GM21526 (cell line): Measurements from ENCODE around the gene RASSF8.

Experiments
- ATAC-seq: cut with Tn5 transposase; IDR thresholded peaks from one replicate; pipeline ENCODE4 v1.9.1; 2021; ENCODE audit warnings: moderate library complexity; ENCODE audit not compliant: unreplicated experiment, low FRiP score

RASSF8 gene

DNA sequence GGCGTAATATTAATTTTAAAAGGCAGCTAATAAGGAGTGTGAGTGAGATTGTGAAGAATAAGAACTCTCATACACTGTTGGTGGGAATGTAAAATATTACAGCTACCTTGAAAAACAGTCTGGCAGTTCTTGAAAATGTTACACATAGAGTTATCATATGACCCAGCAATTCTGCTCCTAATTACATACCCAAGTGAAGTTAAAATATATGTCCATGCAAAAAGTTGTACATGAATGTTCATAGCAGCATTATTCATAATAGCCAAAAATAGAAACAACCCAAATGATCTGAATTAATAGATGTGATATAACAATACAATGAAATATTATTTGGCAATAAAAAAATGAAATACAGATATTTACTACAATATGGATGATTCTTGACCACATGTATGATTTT lies 68.2 kb downstream of the RASSF8 start:
- ATAC-seq = no peak

DNA sequence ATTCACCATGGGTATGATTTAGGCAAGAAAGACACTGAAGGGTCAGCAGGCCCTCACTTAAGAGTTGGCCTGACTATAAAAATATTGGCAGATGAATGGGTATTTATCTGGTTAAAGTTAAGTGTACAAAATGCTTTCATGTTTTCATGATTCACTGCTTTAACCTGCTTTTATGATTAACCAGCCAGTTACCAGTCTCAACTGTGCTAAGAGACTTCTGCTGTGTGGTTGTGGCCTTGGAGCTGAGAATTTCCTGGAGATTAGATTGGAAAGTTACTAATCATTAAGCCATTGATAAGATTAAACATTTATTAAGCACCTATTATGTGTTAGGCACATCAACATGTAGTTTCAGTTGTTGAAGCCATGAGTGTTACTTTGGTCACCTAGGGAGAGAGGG lies 68.9 kb downstream of the RASSF8 start:
- no peak for ATAC-seq

DNA sequence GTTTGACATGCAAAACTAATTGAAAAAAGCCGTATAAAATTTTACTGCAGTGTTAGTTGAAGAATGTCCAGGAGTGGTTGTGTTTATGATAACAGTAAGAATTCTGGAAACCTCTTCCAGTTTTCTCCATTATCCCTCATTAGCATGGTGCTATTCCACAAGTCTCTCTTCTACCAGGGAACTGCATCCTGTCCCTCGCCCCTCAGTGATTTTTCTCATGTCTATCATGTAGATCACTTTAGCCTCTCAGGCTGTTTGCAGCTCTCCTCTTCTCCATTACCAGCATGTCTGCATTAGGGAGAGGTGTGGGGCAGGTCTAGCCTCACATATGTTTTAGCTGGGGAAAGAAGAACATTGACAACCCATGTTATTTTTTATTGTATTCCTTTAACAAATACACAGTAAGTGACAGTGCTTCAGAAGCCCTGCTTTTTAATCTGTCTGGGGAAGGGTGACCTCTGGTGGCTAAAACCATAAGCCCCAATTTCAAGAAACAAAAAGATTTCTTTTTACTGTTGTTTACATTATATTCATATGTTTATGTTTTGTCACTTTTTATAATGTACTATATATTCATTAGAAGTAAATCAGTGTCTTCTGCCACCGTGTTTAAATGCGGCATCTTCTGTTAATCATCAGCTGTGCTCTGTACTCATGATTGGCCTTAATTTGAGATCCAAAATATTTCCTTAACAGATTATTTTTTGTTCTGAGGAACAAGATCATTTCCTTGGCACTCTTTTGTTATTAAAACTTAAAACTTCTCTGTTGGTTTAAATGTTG lies 70.7 kb downstream of the RASSF8 start:
- ATAC-seq = no peak

DNA sequence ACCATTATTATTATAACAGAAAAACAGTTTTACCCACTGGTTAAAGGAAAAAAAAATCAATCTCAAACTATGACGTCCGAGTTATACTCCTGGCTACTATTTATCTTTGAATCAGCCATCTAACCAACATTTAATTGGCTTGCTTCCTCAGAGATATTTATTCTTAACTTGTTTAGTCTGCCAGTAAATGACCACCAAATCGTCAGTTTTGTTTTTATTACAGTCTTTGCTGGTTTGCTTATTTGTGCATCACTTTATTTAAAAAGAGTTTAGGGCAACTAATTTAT lies 71.2 kb downstream of the RASSF8 start:
- no peak for ATAC-seq

DNA sequence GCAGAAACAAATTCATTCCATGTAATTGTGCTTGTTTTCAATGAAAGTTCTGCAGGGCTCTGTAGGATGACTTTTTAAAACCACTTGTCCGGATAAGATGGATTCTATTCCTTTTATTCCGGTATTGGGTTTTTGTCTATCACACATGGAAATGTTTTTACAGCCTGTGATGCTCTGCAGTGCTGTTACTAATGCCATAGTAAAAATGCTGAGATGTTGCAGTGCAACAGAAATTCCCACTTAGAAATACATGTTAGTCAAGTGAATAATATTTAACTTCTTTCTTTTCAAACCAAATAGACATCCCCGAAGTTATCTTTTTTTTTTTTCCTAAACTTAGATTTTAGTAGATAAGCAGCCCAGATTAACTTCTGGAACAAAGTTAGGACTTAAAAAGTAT lies 71.9 kb downstream of the RASSF8 start:
- no peak for ATAC-seq

DNA sequence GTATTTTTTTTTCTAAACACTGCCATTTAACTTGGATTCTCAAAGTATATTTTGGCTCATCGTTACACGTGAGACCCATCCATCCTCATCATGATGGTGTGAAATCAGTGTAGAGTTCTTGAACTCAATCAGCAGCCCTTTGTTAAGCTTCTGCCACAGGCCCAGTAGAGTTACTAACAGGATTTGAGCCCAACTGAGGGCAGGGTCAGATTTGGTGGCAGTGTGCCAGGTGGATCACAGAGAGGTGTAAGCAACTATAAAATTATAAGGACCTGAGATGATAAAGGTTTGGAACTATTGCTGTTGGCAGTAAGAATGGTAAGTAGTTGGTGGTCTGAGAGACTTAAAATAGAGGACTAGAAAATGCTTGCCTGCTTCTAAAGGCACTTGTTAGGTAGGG lies 72.8 kb downstream of the RASSF8 start:
- ATAC-seq = no peak

DNA sequence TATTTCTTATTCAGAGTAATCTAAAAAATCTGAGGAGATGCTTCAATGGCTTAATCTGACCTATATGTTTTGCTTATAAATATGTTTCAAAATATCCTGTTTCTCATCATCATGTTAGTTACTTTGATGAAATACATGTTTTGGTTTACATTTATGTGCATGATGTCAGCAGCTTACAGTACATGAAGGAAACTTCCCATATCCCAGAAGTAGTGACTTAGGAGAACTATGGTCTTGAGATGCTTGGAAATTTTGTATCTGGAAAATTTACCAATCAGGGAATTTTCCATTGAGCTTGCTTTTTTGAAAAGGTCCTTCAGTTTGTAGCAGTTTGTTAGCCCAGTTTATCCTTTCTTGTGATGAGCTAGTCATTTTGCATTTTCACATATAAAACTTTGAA lies 73.3 kb downstream of the RASSF8 start:
- no peak for ATAC-seq

DNA sequence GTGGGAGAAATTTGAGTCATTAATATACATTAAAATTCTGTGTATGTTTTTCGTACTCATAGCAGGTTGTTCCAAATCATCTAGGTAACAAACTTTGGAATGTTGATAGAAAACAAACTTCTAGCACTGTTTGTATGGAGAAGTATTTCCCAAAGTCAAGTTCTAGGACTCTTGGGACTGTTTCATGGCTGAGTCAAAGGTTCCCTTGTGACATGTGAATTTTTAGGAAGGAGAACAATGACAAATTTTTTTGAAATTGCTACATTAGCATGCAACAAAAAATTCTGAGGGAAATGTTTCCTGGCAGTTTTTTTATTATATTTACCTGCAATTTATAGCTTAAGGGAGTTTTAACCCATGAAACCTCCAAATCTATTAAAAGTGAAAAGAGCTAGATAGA lies 73.8 kb downstream of the RASSF8 start:
- no peak for ATAC-seq

DNA sequence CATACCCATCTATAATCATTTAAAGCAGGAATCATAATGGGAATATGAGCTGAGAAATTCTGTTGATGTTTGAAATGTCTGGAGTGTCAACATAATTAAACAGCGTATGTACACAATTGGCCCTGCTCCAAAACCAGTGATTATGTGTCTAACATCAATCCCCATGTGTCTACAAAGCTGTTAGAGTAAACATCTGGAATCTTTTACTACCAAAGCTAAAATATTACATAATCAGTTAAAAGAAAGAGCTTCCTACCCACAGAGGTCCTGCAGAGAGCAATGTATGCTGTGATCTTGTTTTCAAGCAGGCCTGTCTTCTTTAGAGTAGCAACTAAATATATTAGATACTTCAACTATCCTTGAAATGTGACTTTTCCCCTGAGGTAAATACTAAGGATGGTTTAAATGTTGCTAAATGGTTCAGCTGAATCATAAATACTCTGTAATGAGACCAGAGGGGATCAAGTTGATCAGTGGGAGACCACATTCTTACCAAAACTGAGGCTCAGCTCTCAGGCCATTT lies 74.3 kb downstream of the RASSF8 start:
- ATAC-seq = no peak

DNA sequence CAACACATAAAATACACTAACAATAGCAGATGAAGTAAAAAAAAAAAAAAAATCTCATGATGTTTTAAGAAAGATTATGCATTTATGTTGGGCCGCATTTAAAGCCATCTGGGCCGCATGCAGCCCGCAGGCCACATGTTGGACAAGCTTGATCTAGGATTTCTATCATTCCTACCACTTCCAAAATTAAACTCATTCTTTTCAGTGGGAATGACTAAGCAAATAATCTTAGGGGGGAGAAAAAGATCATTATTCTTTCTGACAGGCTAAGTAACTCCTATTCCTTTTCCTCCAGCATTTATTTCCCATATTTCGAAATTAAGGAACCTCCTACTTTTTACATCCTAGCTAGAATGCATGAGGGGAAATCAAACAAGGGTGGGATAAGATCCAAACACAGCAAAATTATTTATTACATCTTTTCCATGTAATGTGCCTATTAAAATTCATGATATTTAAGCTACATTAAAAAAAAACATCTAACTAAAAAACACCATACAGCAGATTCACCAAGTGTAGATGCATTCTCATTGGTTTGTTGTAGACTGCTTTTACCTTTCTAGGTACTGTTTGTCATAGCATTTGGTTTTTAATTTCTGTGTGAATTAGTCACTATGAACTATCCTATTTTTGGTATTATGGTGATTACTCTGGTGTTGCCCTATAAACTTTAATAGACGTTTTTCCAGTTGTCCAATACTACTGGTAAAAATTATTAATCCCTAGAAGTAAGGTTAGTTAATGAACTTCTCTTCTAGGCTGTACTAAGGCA lies 76.1 kb downstream of the RASSF8 start:
- ATAC-seq = no peak

DNA sequence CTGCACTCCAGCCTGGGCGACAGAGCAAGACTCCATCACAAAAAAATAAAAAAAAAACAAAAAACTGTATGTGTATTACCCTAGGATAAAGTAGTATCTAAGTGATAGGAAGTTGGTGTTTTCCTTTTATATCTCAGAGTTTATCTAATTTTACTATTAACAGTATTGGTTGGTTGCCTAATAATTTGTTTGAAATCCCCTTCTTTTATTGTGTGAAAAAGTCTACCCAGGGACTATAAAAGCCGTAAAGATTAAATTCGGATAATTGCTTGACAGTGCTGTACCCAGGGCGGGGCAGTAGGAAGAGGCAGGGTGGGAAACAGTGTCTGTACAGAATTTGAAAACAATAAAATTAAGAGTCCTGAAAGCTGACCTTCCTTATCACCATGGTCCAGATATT lies 78.4 kb downstream of the RASSF8 start:
- no peak for ATAC-seq

DNA sequence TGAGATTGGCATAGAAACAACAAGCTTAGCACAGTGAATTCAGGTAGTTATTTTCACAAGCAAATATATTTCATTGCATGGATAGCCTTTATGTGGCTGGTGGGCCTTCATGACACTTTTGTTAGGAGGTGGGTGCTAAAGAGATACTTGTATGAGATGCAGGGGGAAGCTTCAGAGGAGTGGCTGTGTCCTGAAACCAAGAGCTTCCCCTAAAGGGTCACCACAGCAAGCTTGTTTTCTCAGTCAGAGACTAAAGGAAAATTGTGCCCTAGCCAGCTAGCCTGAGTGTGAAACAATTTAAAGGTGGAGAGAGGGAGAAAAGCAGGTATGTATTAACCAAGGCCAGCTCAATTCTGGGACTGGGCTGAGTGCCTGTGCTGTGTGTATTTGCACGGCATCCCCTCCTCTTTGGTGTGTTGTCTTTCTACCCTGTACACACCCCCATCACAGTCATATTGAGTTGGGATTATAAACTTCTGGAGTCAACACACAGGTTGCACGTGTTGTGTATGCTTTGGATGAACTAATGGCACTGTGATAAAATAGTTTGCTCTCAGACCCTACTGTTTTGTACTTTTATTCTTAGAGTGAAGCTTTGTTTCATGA lies 79.2 kb downstream of the RASSF8 start:
- no peak for ATAC-seq

DNA sequence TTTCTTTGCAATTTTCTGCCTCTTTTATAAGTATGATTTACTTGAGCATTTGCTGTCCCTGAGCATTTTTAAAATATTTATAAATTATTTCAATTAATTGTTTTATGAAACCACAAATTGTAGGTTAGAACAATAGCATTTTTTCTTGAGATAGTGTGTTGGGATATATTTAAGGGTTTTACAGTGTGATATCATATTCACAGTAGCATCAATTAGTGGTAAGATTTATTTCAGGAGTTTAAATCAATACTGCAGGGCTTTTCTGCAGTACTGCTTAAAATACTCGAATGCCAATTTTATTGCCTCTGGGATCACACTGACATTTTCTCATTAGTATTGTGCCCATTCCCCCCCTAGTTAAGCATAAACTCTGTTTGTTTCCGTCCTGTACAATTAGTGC lies 84.2 kb downstream of the RASSF8 start:
- no peak for ATAC-seq

DNA sequence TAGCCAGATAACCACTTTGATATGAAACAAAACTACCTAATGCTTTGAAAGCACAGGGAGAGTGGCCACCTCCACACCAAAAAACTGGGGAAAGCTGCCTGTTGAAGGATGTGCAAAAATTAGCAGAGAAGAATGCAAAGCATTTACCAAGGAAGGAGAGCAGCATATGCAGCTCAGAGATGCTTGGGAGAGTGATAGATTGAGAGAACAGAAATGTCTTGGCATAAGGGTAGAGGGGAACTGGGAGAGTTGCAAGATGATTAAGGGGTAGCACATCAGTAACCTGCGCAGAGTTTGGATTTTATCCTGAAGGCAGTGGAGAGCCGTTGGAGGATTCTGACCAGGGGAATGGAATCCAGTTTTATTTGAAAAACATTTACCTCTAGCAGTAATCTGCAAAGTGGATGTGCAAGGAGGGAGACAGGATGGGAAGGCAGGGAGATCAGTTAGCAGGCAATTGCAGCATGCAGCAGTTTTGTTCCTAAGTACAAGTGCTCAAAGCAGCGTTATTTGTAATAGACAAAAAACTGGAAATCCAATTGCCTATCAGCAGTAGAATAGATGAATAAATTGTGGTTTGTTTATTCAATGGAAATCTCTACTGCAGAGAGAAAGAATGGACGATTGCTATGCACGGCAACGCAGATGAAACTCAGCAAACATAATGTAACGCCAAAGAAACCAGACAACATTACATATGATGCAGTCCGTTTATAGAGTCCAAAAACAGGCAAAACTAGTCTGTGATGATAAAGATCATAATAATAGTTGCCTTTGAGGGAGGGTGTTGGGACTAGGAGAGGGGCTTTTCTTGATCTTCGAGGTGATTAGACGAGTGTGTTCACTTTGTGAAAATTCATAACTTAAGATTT lies 84.9 kb downstream of the RASSF8 start:
- ATAC-seq = no peak

DNA sequence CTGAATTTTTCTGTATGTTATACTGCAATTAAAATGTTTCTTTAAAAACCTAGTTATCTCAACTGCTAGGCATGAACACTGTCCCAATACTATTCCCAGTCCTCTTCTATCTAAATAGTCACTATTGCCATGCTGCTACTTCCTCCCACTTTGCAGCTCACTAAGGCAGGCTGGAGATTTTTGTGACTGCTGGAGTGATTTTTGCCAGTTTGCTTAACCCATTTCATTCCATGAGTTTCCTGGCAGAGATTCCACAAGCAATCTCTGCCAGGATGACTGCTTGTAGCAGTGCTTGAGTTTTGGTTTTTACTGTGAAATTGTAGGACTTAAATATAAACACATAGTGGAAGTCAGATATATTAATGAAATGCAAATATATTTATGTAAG lies 85.5 kb downstream of the RASSF8 start:
- no peak for ATAC-seq

DNA sequence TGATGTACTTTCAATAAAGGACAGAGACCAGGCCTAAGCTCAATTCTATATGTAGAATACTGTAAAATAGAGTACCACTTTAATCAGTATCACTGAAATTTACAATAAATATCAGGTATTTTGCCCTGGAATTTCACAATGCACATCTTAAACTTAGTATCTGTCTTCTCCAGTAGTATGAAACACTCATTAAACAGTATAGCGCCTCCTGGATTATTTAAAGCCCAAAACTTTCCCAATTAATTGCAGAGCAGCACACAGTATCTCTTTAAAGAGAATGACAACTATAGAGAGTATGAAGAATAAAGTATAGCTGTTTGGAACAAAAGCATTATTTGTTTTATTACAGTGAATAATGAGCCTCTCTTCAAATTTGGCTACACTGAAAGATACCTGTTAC lies 86.1 kb downstream of the RASSF8 start:
- ATAC-seq = no peak

DNA sequence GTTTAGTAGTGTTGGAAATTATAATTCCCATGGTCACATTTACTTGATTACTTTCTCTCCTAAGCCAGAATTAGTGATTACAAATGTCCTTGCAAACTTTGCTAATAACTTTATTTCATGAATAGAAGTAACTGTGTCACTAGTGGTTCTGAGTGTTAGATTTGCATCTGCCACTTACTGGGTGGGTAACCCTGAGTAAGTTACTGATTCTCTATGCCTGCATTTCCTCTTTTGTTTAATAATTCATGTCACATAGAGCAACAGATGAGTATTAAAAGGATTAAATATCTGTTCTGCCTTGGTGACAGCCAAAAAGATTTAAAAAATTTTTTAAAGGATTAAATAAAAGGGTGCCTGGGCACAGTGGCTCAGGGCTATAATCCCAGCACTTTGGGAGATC lies 87.7 kb downstream of the RASSF8 start:
- no peak for ATAC-seq

DNA sequence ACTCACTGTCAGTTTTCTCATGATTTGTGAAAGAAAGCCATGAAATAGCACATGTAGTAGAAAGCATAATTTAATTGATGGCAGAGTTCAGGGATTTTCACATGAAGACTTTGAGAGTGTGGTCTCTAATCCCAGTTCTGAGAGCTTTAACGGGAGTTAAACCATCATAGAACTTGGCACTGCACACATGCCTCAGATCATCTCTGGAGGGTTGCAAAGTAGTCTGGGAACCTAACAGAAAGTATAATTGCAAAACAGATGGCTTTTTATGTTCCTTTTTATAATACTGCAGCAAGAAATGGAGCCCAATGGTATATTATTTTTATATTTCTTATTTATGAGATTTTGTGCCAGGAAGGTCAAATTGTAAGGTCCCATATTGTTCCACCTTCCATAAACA lies 88.4 kb downstream of the RASSF8 start:
- no peak for ATAC-seq

DNA sequence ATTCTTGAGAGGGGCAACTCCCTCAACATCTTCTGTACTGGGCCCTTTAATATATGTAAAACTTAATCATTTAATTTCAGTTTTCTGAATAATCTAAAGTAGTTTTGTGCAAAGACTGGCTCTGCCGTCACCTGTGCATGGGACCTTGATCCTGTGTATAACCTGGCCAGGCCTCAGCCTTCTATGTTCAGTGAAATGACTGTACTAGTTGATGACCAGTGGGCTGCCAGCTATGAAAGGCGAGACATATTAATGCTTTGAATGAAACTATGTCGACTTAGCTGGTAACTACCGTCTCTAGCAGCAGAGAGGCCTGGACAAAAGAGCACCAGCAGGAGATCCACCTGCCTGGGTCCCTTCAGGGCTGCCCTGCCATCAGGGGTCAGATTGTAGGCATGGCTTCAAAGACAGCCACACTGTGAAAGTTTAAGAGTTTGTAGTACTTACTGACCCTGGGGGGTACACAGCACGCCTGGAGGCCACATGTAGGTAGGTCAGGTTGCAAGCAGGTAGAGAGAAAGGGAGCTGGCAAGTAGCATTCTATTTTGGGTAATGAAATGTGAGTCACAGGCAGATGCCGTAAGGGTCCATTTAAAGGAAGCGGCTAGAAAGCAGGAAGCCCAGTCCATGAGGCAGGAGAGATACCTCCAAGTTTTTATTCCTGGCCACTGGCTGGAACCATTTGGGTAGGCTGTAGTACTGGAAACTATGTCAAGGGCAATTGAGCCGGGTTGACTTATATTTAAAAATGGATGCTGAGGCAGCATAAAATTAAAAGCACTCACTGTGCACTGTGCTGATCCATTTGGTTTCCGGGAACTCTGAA lies 89.1 kb downstream of the RASSF8 start:
- no peak for ATAC-seq

DNA sequence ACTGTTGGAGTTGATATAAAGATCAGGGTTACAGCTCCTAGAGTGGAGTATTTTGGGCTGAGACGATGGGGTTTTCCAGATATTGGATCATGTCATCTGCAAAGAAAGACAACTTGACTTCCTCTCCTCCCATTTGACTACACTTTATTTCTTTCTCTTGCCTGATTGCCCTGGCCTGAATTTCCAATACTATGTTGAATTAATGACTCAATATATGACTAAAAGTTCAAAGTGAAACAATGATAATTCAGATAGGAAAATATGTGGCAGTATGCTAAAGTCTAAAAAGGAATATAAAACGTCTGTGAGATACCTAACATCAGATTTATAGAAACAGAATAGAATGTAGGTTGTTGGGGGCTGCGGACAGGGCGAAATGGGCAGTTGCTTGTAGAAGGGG lies 94.2 kb downstream of the RASSF8 start:
- no peak for ATAC-seq
